Measurements from ENCODE around the gene TMEM156.

The TMEM156 gene

GRCh38 chr4:39032218-39033085 lies at the start of gene TMEM156:
TMEM156 (minus strand) TSS chr4:39032409; CDS start chr4:39032313, 96 bp downstream.
- in situ Hi-C loops (cut with HindIII; ENCODE audit: low sequenced_read_pairs), result no loop called here
- no peak for TF ChIP-seq CTCF (IDR thresholded peaks at IDR 0.05; ENCODE audit: low read depth, low read length)
- peak within 1 kb of the TSS; percentile 16 for H3K4me3 ChIP-seq (ENCODE audit: low read depth, low read length)
- DNase-seq (ENCODE audit: low read depth, low spot score), result peak; percentile 61

GRCh38 chr4:39078829-39079228 lies 46.6 kb upstream of the TMEM156 start:
- in situ Hi-C loops (cut with HindIII; ENCODE audit: low sequenced_read_pairs), result no loop called here
- DNase-seq (ENCODE audit: low read depth, low spot score), result no peak
- no peak for TF ChIP-seq CTCF (IDR thresholded peaks at IDR 0.05; ENCODE audit: low read depth, low read length)
- H3K4me3 ChIP-seq (ENCODE audit: low read depth, low read length), result no peak overlapping the region

- no peak for DNase-seq (ENCODE audit: low read depth, low spot score)
- H3K4me3 ChIP-seq (ENCODE audit: low read depth, low read length), result no peak overlapping the region
- no peak for TF ChIP-seq CTCF (IDR thresholded peaks at IDR 0.05; ENCODE audit: low read depth, low read length)
- in situ Hi-C loops (cut with HindIII; ENCODE audit: low sequenced_read_pairs), result no loop called here
Observed at GRCh38 chr4:39068907-39069306, 36.7 kb upstream of the TMEM156 start.

- no peak for DNase-seq (ENCODE audit: low read depth, low spot score)
- TF ChIP-seq CTCF (IDR thresholded peaks at IDR 0.05; ENCODE audit: low read depth, low read length), result no peak
- in situ Hi-C loops (cut with HindIII; ENCODE audit: low sequenced_read_pairs), result no loop called here
Observed at GRCh38 chr4:39067451-39067850, 35.2 kb upstream of the TMEM156 start.

GRCh38 chr4:39067031-39067430 lies 34.8 kb upstream of the TMEM156 start:
- no peak for DNase-seq (ENCODE audit: low read depth, low spot score)
- no peak for TF ChIP-seq CTCF (IDR thresholded peaks at IDR 0.05; ENCODE audit: low read depth, low read length)
- H3K4me3 ChIP-seq (ENCODE audit: low read depth, low read length), result no peak overlapping the region
- in situ Hi-C loops (cut with HindIII; ENCODE audit: low sequenced_read_pairs), result no loop called here

More at GRCh38 chr4:39067451-39067850, 35.2 kb upstream of the TMEM156 start:
- no peak overlapping the region for H3K4me3 ChIP-seq (ENCODE audit: low read depth, low read length)

- TF ChIP-seq CTCF (IDR thresholded peaks at IDR 0.05; ENCODE audit: low read depth, low read length), result no peak
- no peak for DNase-seq (ENCODE audit: low read depth, low spot score)
- in situ Hi-C loops (cut with HindIII; ENCODE audit: low sequenced_read_pairs), result no loop called here
- H3K4me3 ChIP-seq (ENCODE audit: low read depth, low read length), result no peak overlapping the region
Observed at GRCh38 chr4:39066371-39066770, 34.2 kb upstream of the TMEM156 start.

All from astrocyte of the spinal cord (primary cell).